HEK293 (cell line): ENCODE results near the gene THSD4.

Experiments
- GFI1B ChIP-seq: fragments of 450-650 bp; formaldehyde crosslinking; IDR thresholded peaks from 2 replicates; pipeline ENCODE4 v1.5.1; 2016; ENCODE audit warnings: missing biosample characterization, missing genetic modification characterization
- IKZF3 ChIP-seq: fragments of 450-650 bp; IDR thresholded peaks from 2 replicates; pipeline ENCODE4 v1.5.0; 2018; ENCODE audit warnings: missing biosample characterization, mild to moderate bottlenecking, missing genetic modification characterization, moderate library complexity
- KLF10 ChIP-seq: fragments of 450-650 bp; IDR thresholded peaks from 2 replicates; pipeline ENCODE4 v1.5.1; 2018; ENCODE audit warnings: missing biosample characterization, mild to moderate bottlenecking, missing genetic modification characterization
- MEIS1 ChIP-seq: sonication (generic); formaldehyde crosslinking; IDR thresholded peaks from 2 replicates; pipeline ENCODE4 v1.8.1; 2022; ENCODE audit warnings: missing genetic modification reagents, mild to moderate bottlenecking, borderline replicate concordance
- OSR2 ChIP-seq: fragments of 450-650 bp; formaldehyde crosslinking; IDR thresholded peaks from 2 replicates; pipeline ENCODE4 v1.5.1; 2016; ENCODE audit warnings: missing biosample characterization, missing genetic modification characterization
- PRDM10 ChIP-seq: fragments of 450-650 bp; formaldehyde crosslinking; IDR thresholded peaks from 2 replicates; pipeline ENCODE4 v1.5.1; 2016; ENCODE audit warnings: missing biosample characterization, missing genetic modification characterization
- PRDM4 ChIP-seq: fragments of 450-650 bp; formaldehyde crosslinking; IDR thresholded peaks from 2 replicates; pipeline ENCODE4 v1.5.1; 2017; ENCODE audit warnings: missing biosample characterization, missing genetic modification characterization
- PRDM6 ChIP-seq: fragments of 450-650 bp; formaldehyde crosslinking; IDR thresholded peaks from 2 replicates; pipeline ENCODE4 v1.5.1; 2017; ENCODE audit warnings: missing biosample characterization, missing genetic modification characterization
- ZFP3 ChIP-seq: fragments of 450-650 bp; formaldehyde crosslinking; IDR thresholded peaks from 2 replicates; pipeline ENCODE4 v1.5.1; 2016; ENCODE audit warnings: low read depth, missing biosample characterization, missing genetic modification characterization
- ZNF202 ChIP-seq: fragments of 450-650 bp; formaldehyde crosslinking; IDR thresholded peaks from 2 replicates; pipeline ENCODE4 v1.5.1; 2016; ENCODE audit warnings: missing biosample characterization, missing genetic modification characterization, borderline replicate concordance
- ZNF223 ChIP-seq: fragments of 450-650 bp; formaldehyde crosslinking; IDR thresholded peaks from 2 replicates; pipeline ENCODE4 v1.5.1; 2016; ENCODE audit warnings: missing biosample characterization, missing genetic modification characterization
- ZNF311 ChIP-seq: fragments of 450-650 bp; formaldehyde crosslinking; IDR thresholded peaks from 2 replicates; pipeline ENCODE4 v1.5.1; 2017; ENCODE audit warnings: missing biosample characterization, missing genetic modification characterization, borderline replicate concordance
- ZNF335 ChIP-seq: fragments of 450-650 bp; formaldehyde crosslinking; conservative IDR thresholded peaks from 2 replicates; pipeline ENCODE4 v1.5.1; 2016; ENCODE audit warnings: missing biosample characterization, missing genetic modification characterization
- ZNF341 ChIP-seq: fragments of 450-650 bp; formaldehyde crosslinking; IDR thresholded peaks from 2 replicates; pipeline ENCODE4; 2016; ENCODE audit warnings: low read depth, missing biosample characterization, missing genetic modification characterization
- ZNF362 ChIP-seq: fragments of 450-650 bp; formaldehyde crosslinking; IDR thresholded peaks from 2 replicates; pipeline ENCODE4 v1.5.1; 2016; ENCODE audit warnings: missing biosample characterization, missing genetic modification characterization
- ZNF398 ChIP-seq: fragments of 450-650 bp; formaldehyde crosslinking; IDR thresholded peaks from 2 replicates; pipeline ENCODE4 v1.5.1; 2017; ENCODE audit warnings: missing biosample characterization, missing genetic modification characterization
- ZNF404 ChIP-seq: fragments of 450-650 bp; formaldehyde crosslinking; IDR thresholded peaks from 2 replicates; pipeline ENCODE4 v1.5.1; 2017; ENCODE audit warnings: missing biosample characterization, missing genetic modification characterization
- ZNF473 ChIP-seq: fragments of 450-650 bp; formaldehyde crosslinking; IDR thresholded peaks from 2 replicates; pipeline ENCODE4 v1.5.1; 2017; ENCODE audit warnings: missing biosample characterization, missing genetic modification characterization
- ZNF561 ChIP-seq: fragments of 450-650 bp; IDR thresholded peaks from 2 replicates; pipeline ENCODE4 v1.5.1; 2018; ENCODE audit warnings: missing biosample characterization, missing genetic modification characterization, borderline replicate concordance
- ZNF571 ChIP-seq: fragments of 450-650 bp; formaldehyde crosslinking; IDR thresholded peaks from 2 replicates; pipeline ENCODE4 v1.5.0; 2017; ENCODE audit warnings: missing biosample characterization, missing genetic modification characterization
- ZNF660 ChIP-seq: fragments of 450-650 bp; IDR thresholded peaks from 2 replicates; pipeline ENCODE4 v1.5.1; 2018; ENCODE audit warnings: missing biosample characterization, mild to moderate bottlenecking, missing genetic modification characterization
- ZNF707 ChIP-seq: fragments of 450-650 bp; formaldehyde crosslinking; IDR thresholded peaks from 2 replicates; pipeline ENCODE4 v1.5.1; 2016; ENCODE audit warnings: missing biosample characterization, missing genetic modification characterization
- ZNF785 ChIP-seq: fragments of 450-650 bp; formaldehyde crosslinking; IDR thresholded peaks from 2 replicates; pipeline ENCODE4 v1.5.1; 2016; ENCODE audit warnings: missing biosample characterization, missing genetic modification characterization
- ZNF843 ChIP-seq: fragments of 450-650 bp; formaldehyde crosslinking; IDR thresholded peaks from 2 replicates; pipeline ENCODE4 v1.5.1; 2016; ENCODE audit warnings: missing biosample characterization, missing genetic modification characterization
- ZSCAN16 ChIP-seq: fragments of 450-650 bp; formaldehyde crosslinking; IDR thresholded peaks from 2 replicates; pipeline ENCODE4 v1.5.1; 2016; ENCODE audit warnings: missing biosample characterization, missing genetic modification characterization
- ZSCAN23 ChIP-seq: fragments of 450-650 bp; formaldehyde crosslinking; IDR thresholded peaks from 2 replicates; pipeline ENCODE4 v1.5.1; 2016; ENCODE audit warnings: missing biosample characterization, missing genetic modification characterization
- ZXDB ChIP-seq: fragments of 450-650 bp; formaldehyde crosslinking; IDR thresholded peaks from 2 replicates; pipeline ENCODE4 v1.5.1; 2016; ENCODE audit warnings: missing biosample characterization, missing genetic modification characterization
- TF ChIP-seq, protein P1 (sequence below): fragments of 450-650 bp; formaldehyde crosslinking; IDR thresholded peaks from 2 replicates; pipeline ENCODE4 v1.5.1; 2016; ENCODE audit warnings: missing biosample characterization, missing genetic modification characterization

The THSD4 gene

GRCh38 chr15:71387810-71388209 lies 272.5 kb downstream of the THSD4 start (continued):
- TF ChIP-seq ZNF362 (tag by site-specific recombination) (no peak), ZNF571 (tag by site-specific recombination) (no peak), ZFP3 (tag by site-specific recombination) (no peak), ZNF223 (tag by site-specific recombination) (no peak), GFI1B (tag by site-specific recombination) (peak; percentile 81; the same call in 1 of the 2 replicates), PRDM10 (peak; percentile 66), ZNF311 (tag by site-specific recombination) (no peak), ZSCAN23 (tag by site-specific recombination) (no peak), KLF10 (tag by site-specific recombination) (no peak), ZNF561 (peak; percentile 59; the same call in 1 of the 2 replicates), MEIS1 (CRISPR knock-in tag) (no peak), ZSCAN16 (0 out of 2 replicates have a peak, but pooled peaks have one; percentile 36), PRDM6 (tag by site-specific recombination) (peak; percentile 96), ZNF398 (tag by site-specific recombination) (peak; percentile 46; the same call in 1 of the 2 replicates), ZNF707 (no peak), ZNF660 (tag by site-specific recombination) (peak; percentile 60; the same call in 1 of the 2 replicates), IKZF3 (no peak), ZNF404 (tag by site-specific recombination) (no peak), PRDM4 (peak; percentile 70; the same call in 1 of the 2 replicates), ZNF202 (no peak), OSR2 (peak; percentile 47; the same call in 1 of the 2 replicates), ZNF335 (tag by site-specific recombination) (no peak), ZNF843 (tag by site-specific recombination) (peak; percentile 88), ZXDB (tag by site-specific recombination) (peak; percentile 28; the same call in 1 of the 2 replicates), ZNF341 (tag by site-specific recombination) (peak; percentile 69), ZNF473 (tag by site-specific recombination) (no peak), ZNF785 (tag by site-specific recombination) (no peak)
- TF ChIP-seq, protein P1, sequence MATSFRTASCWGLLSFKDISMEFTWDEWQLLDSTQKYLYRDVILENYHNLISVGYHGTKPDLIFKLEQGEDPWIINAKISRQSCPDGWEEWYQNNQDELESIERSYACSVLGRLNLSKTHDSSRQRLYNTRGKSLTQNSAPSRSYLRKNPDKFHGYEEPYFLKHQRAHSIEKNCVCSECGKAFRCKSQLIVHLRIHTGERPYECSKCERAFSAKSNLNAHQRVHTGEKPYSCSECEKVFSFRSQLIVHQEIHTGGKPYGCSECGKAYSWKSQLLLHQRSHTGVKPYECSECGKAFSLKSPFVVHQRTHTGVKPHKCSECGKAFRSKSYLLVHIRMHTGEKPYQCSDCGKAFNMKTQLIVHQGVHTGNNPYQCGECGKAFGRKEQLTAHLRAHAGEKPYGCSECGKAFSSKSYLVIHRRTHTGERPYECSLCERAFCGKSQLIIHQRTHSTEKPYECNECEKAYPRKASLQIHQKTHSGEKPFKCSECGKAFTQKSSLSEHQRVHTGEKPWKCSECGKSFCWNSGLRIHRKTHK (tag by site-specific recombination), result no peak
